B cell (primary cell): ENCODE data around the gene SRSF10.

ENCODE experiments used
- EZH2 ChIP-seq: IDR thresholded peaks from 2 replicates; pipeline ENCODE4 v1.6.1; 2012; ENCODE audit warnings: borderline replicate concordance, low read depth, mild to moderate bottlenecking, moderate library complexity, low read length; ENCODE audit not compliant: insufficient read depth, poor library complexity, severe bottlenecking
- TF ChIP-seq, protein P1 (sequence below): fragments of 200-600 bp; IDR thresholded peaks from one replicate; pipeline ENCODE4 v1.8.0; 2022; ENCODE audit warnings: antibody characterized with exemption, mild to moderate bottlenecking

- TF ChIP-seq EZH2, result no peak
- TF ChIP-seq, protein P1, sequence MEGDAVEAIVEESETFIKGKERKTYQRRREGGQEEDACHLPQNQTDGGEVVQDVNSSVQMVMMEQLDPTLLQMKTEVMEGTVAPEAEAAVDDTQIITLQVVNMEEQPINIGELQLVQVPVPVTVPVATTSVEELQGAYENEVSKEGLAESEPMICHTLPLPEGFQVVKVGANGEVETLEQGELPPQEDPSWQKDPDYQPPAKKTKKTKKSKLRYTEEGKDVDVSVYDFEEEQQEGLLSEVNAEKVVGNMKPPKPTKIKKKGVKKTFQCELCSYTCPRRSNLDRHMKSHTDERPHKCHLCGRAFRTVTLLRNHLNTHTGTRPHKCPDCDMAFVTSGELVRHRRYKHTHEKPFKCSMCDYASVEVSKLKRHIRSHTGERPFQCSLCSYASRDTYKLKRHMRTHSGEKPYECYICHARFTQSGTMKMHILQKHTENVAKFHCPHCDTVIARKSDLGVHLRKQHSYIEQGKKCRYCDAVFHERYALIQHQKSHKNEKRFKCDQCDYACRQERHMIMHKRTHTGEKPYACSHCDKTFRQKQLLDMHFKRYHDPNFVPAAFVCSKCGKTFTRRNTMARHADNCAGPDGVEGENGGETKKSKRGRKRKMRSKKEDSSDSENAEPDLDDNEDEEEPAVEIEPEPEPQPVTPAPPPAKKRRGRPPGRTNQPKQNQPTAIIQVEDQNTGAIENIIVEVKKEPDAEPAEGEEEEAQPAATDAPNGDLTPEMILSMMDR, result no peak
These were observed 24.0 kb upstream of the SRSF10 start for GRCh38 chr1:24004132-24004531.
